GM19239 (cell line): Measurements from ENCODE around the gene LIN37.
A peak's percentile ranks its signal among the peaks of the same experiment; 100 is the strongest.
"Not testable (repeated sequence)": the region's sequence is repeated elsewhere in the genome, so short reads cannot be mapped to it uniquely, and the experiment has no call there.

Experiments used
- DNase-seq: peaks from one replicate; pipeline ENCODE4 v3.0.0; 2011; ENCODE audit warnings: low spot score; ENCODE audit not compliant: insufficient read length
- FAIRE-seq: peaks from 2 replicates; lab custom pipeline; 2011; peaks lifted over from hg19 to GRCh38; lab: Jason Lieb, UNC

Gene LIN37

GRCh38 chr19:35767288-35768081, 19.1 kb downstream of the LIN37 start:
- no peak for FAIRE-seq
- no peak for DNase-seq

- DNase-seq (no peak), FAIRE-seq (no peak)
Measured at GRCh38 chr19:35768082-35768421, 19.7 kb downstream of the LIN37 start.

- DNase-seq, result not testable (repeated sequence)
Measured at GRCh38 chr19:35772362-35772761, 24.0 kb downstream of the LIN37 start.

GRCh38 chr19:35773020-35773806, 24.8 kb downstream of the LIN37 start:
- no peak for DNase-seq
- no peak for FAIRE-seq

More at GRCh38 chr19:35772362-35772761, 24.0 kb downstream of the LIN37 start:
- FAIRE-seq, result not testable (repeated sequence)

GRCh38 chr19:35774274-35775045, 26.1 kb downstream of the LIN37 start:
- no peak for FAIRE-seq
- no peak for DNase-seq

GRCh38 chr19:35775046-35775297, 26.6 kb downstream of the LIN37 start:
- DNase-seq (no peak), FAIRE-seq (no peak)

- DNase-seq, result peak; percentile 97
- peak; percentile 95 for FAIRE-seq
Measured at GRCh38 chr19:35775298-35776101, 27.1 kb downstream of the LIN37 start, which contains the start of gene ARHGAP33. Gene ARHGAP33 (plus strand): TSS chr19:35775564. CDS start chr19:35775659, 95 bp downstream.

GRCh38 chr19:35776102-35776788, 27.9 kb downstream of the LIN37 start:
- DNase-seq (no peak), FAIRE-seq (no peak)

- DNase-seq (no peak), FAIRE-seq (no peak)
Measured at GRCh38 chr19:35777086-35777841, 28.9 kb downstream of the LIN37 start.

- no peak for FAIRE-seq
- no peak for DNase-seq
Measured at GRCh38 chr19:35777961-35778360, 29.6 kb downstream of the LIN37 start.

- DNase-seq, result no peak
- no peak for FAIRE-seq
Measured at GRCh38 chr19:35779033-35779432, 30.7 kb downstream of the LIN37 start.

GRCh38 chr19:35780058-35780457, 31.7 kb downstream of the LIN37 start:
- DNase-seq, result no peak
- FAIRE-seq, result no peak

GRCh38 chr19:35780717-35781116, 32.3 kb downstream of the LIN37 start:
- DNase-seq (no peak), FAIRE-seq (no peak)

GRCh38 chr19:35781650-35782049, 33.3 kb downstream of the LIN37 start:
- FAIRE-seq, result no peak

GRCh38 chr19:35782589-35782988, 34.2 kb downstream of the LIN37 start:
- DNase-seq, result no peak
- no peak for FAIRE-seq

More at GRCh38 chr19:35781650-35782049, 33.3 kb downstream of the LIN37 start:
- DNase-seq, result no peak

- DNase-seq, result no peak
- no peak for FAIRE-seq
Measured at GRCh38 chr19:35783469-35784434, 35.4 kb downstream of the LIN37 start.

- DNase-seq (no peak), FAIRE-seq (no peak)
Measured at GRCh38 chr19:35784503-35785338, 36.3 kb downstream of the LIN37 start.
